GM18520 (cell line): ENCODE results near the gene ZCWPW1.

Experiments
- ATAC-seq: cut with Tn5 transposase; IDR thresholded peaks from one replicate; pipeline ENCODE4 v1.9.1; 2021; ENCODE audit not compliant: unreplicated experiment

ZCWPW1 gene

GRCh38 chr7:100428199-100428966 is at the start of gene ZCWPW1:
TSS of gene ZCWPW1 (minus strand) at chr7:100428703. CDS start at chr7:100420649, 8,054 bp downstream.
- peak; percentile 35 for ATAC-seq

GRCh38 chr7:100477871-100478267 is 49.4 kb upstream of the ZCWPW1 start:
- ATAC-seq, result no peak

DNA sequence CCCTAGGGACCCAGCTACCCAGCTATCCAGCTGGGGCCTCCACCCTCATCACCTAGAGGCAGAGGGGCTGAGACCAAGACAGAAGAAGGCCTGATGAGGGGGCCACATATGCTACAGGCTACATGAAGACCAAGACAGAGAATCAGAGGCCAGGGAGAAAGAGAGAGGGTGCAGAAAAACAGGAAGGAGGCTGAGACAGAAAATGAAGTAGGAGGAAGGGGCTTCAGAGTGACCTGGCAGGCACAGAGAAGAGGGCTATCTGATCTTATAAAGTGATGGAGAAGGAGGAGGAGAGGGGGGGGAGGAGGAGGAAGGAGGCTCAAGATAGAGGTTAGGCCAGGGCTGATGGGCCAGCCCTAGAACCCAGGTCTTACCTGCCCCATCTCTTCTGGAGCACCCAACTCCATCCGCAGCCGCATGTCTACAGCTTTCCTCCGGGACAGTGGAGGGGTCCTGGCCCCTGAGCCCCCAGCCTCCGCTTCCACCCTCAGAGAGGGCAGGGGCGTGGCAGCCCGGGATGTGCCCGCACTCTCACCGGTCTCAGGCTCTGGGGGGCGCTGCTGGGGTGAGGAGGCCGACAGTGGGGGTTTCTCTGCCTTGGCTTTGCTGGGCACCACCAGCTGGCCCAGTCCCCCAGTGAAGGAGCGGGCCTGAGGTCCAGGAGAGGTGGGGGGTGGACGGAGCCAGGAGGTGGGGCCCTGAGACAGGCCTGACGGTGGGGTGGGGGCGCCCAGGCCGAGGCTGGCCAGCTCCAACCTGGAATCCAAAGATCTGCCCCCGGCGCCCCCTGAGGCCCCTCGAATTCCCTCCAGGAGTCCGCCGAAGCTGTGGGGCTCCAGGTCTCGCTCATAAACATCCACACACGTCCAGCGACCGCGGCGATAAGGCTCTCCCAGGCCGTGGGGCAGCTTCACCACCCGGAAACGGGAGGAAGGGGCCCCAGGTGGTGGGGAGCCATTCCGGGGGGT is 48.7 kb upstream of the ZCWPW1 start:
- no peak for ATAC-seq

DNA sequence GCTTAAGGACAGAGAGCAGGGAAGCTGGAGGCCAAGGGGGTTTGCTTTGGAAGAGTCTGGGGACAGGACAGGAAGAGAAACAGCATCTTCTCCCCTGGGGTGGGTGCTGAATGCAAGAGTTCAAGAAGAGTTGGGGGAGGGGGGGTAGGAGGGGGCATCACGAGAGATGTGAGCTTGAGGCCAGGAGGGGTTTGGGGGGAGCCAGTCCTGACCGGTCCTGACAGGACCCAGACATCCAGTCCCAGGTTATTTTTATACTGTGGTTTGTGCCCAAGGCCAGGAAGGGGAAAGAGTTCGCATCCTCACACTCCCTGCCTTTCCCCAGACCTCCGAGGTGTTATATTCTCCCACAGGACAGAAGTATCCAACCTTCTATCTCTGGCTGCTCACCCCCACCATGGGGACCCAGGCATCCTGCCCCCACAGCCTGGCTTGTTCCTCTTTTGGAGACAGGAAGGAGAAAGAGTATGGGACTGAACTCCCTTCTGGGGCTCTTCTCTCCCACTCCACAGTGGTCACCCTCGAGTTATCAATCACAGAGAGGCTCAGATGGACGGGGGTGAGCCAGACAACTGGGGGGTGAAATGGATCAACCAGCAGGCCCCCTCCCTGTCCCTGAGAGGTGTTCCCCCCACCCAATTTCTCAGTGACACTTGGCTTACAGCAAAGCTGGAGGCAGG is 47.7 kb upstream of the ZCWPW1 start:
- ATAC-seq, result no peak

GRCh38 chr7:100475549-100475948 is 47.0 kb upstream of the ZCWPW1 start:
- ATAC-seq, result no peak

DNA sequence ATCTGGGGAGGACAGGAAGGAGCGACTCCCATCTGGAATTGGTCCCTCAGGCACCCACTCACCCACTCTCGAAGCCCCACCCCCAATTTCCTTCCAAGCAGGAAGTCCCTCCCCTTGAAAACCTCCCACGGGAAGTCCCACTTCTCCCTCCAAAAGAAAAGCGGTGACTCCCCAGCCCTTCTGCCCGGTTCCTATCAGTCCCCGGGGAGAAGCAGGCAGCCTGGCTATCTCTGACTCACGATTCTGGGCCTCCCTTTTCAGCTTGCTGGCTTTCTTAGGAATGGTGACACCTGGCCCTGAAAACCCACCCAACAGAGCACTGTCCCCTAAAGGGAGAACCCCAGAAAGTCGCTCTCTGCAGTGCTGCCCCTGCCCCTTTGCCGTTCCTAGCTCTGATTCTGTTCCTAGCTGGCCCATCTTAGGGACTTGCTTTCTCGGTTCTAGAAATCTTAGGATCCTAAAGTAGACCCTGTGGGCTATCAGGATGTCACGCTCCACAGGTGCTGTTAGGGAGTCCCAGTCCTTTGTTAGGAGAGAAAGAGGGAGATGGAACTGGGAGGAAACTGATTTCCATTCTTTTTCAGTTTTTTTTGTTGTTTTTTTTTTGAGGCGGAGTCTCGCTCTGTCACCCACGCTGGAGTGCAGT is 44.5 kb upstream of the ZCWPW1 start:
- no peak for ATAC-seq

DNA sequence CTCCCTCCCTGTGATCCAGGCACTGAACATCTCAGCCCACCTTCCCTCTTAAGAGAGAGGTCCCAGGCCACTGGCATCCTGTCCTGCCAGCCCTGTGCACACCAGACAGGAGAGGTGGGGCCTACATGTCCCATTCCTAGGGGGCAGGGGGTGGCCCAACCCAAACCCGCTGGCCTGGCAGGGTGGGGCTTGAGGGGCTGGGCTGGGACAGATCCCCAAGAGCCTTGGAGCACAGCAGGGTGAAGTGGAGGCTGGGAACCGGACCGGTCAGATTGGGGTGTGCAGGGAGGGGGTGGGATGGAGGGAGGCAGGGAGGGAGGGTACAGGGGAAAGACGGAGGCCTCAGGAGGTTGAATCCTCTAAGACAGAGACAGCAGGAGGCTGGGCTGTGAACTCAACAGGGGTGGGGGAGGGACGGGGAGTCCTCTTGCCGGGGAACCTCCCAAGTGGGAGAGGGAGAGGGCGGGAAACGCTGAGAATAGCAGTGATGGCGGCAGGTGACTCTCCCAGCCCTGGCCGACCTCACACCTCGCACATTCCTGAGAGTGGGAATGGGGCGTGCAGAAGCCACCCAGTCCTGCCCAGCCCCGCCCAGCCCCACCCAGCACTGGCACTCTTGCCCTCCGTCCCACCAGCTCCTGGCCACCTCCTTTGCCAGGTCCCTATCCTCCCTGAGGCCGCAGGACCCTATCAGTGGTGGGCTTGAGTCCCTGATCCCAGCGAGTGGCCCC is 43.8 kb upstream of the ZCWPW1 start:
- no peak for ATAC-seq

DNA sequence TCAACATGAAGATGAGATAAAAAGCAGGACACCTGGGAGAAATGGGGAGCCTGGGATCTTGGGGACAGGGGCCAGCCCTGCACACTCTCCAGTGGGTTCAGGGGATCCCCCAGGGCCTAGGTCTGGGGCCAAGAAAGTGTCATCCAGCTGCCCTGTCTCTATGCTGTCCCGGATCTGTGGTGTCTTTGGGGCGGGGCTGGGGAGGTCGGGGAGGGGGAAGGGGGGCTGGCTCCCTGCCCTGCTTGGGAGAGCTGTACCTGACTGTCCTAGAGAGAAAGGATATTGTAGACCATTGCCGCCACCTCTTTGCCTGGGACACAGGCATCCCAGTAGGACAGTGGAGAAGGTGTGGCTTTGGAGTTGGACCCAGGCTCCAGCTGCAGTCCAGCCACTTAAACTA is 42.5 kb upstream of the ZCWPW1 start:
- no peak for ATAC-seq

DNA sequence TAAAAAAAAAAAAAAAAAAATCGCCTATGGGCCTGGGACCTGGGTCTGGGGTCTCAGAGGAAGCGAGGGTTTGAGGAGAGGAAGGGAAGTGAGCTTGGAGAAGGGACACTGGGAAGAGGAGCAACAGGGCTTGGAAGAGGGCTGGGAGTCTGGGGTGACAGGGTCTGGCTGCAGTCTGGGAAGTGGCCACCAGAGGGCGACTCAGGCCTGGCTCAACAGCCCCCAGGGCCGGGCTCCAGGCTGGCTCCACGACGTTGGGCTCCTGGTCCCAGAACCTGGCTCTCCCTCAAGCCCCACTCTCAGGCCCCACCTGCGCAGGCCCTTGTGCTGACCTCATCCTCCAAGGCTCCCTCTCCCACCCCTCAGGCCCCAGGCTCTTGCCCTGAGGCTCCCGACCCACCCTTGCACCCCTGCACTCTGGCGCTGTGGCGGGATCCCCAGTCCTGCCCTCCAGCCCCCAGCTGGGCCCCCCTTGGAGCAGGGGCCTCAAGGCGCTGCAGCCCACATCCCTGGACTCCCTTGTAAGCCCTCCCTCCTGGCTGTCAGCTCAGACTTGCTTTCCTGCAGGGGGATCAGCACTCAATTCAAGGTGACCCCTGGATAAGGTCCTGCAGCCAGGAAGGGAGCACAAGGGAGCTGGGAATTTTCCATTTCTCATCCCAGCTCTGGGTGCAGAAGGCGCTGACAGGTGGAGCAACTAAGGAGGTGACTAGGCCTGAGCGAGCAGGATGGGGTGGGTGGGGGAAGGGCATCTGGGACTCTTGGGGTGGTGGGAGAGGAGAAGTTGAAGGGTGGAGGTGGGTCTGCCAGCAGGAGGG is 40.9 kb upstream of the ZCWPW1 start:
- no peak for ATAC-seq

GRCh38 chr7:100467638-100468373 is 39.3 kb upstream of the ZCWPW1 start:
- no peak for ATAC-seq

GRCh38 chr7:100466653-100467605 is 38.4 kb upstream of the ZCWPW1 start:
- ATAC-seq, result no peak

GRCh38 chr7:100465702-100466311 is 37.3 kb upstream of the ZCWPW1 start:
- no peak for ATAC-seq

- no peak for ATAC-seq
Observed at GRCh38 chr7:100465299-100465698, 36.8 kb upstream of the ZCWPW1 start.

- ATAC-seq, result no peak
Observed at GRCh38 chr7:100464791-100465190, 36.3 kb upstream of the ZCWPW1 start.

GRCh38 chr7:100464210-100464660 is 35.7 kb upstream of the ZCWPW1 start, which contains the start of gene SPACDR:
TSS of gene SPACDR (minus strand) at chr7:100464260. CDS start at chr7:100464025, 235 bp downstream.
- ATAC-seq, result no peak

- ATAC-seq, result no peak
Observed at GRCh38 chr7:100457033-100457432, 28.5 kb upstream of the ZCWPW1 start.

- no peak for ATAC-seq
Observed at GRCh38 chr7:100456562-100456961, 28.1 kb upstream of the ZCWPW1 start.
